Measurements from ENCODE around the gene PTPRF.

PTPRF gene

GRCh38 chr1:43563876-43564539, 33.3 kb downstream of the PTPRF start:
- Histone ChIP-seq H3K9ac (ENCODE audit: low read depth, low read length) (no peak overlapping the region), H3K9me3 (ENCODE audit: control insufficient read depth, insufficient read depth, low read length) (no peaks in the 10 kb centered on the region), H3K4me1 (ENCODE audit: insufficient read depth, low read length) (peaks cover 25% of the 10 kb centered on the region), H3K36me3 (ENCODE audit: insufficient read depth, low read length) (no peaks in the 10 kb centered on the region)

GRCh38 chr1:43564551-43565348, 34.1 kb downstream of the PTPRF start:
- Histone ChIP-seq H3K9me3 (ENCODE audit: control insufficient read depth, insufficient read depth, low read length) (no peaks in the 10 kb centered on the region), H3K9ac (ENCODE audit: low read depth, low read length) (peak overlapping the region; percentile 31; the same call in 1 of the 2 replicates), H3K36me3 (ENCODE audit: insufficient read depth, low read length) (no peaks in the 10 kb centered on the region), H3K4me1 (ENCODE audit: insufficient read depth, low read length) (peaks cover 21% of the 10 kb centered on the region)

DNA sequence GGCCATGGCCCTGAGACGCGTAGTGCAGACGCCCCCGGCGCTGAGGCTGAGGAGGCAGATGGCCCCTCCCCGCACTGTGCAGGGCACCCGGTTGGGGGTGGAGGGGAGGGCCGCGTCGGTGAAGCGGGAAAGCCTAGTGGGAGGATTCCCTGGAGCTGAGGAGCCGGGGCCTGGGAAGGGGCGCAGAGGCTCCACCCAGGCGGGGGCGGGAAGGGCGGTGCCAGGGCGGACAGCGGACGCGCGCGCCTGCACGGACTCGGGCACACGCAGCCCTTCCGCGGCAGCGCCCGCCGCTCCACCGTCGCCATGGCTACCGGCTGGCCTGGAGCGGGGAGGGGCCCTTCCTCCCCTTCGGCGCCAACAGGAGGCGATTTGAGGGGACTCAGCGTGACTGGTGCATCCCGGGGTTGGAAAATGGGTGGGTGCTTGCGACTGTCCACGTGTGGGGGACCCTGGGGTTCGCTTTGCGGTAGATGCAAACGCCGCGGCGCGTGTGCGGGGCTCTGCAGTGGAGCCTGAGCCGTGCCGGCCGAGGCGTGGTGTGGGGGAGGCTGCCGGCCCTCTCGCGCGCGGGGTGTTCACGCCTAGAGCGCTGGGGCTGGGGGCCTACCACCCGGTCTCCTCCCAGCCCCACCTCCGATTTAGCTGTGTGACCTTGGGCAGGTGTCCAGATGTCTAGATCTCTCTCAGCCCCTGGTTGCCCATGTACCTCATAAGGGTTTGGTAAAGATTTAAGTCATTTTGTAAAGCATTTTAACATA, 35.1 kb downstream of the PTPRF start:
- H3K4me1 ChIP-seq (ENCODE audit: insufficient read depth, low read length) = peaks cover 21% of the 10 kb centered on the region
- no peaks in the 10 kb centered on the region for H3K36me3 ChIP-seq (ENCODE audit: insufficient read depth, low read length)
- peak overlapping the region; percentile 31; the same call in 1 of the 2 replicates for H3K9ac ChIP-seq (ENCODE audit: low read depth, low read length)
- H3K9me3 ChIP-seq (ENCODE audit: control insufficient read depth, insufficient read depth, low read length) = no peaks in the 10 kb centered on the region

DNA sequence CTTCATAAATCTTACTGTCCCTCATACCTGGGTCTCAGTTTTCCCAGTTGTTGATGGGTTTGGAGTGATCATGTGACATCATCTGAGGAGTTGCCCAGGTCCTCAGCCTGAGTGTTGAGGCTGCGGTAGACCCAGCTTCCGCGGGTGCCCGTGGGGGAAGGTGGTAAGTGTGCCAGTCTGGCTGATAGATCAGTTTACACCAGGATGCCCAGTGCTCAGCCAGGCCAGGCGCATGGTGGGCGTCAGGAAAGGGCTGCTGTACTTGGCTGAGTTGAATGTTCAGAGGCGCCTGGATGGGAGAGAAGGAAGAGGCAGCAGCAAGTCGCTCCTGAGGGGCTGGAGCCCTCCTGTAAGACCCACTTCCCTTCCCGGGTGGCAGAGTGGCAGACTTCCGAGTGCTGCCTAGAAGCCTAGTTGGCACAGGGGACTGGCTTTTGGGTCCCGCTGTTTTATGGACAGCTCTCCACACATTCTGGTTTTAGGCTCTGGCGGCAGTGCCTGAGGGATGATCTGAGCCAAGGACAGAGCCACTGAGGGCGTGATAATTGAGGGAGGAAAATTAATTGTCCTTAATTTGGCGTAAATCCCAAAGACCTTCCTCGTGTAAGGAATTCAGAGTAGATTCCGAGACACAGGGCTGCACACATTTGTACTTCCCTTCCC, 35.8 kb downstream of the PTPRF start:
- Histone ChIP-seq H3K9me3 (ENCODE audit: control insufficient read depth, insufficient read depth, low read length) (no peaks in the 10 kb centered on the region), H3K9ac (ENCODE audit: low read depth, low read length) (no peak overlapping the region), H3K4me1 (ENCODE audit: insufficient read depth, low read length) (peaks cover 21% of the 10 kb centered on the region), H3K36me3 (ENCODE audit: insufficient read depth, low read length) (0 out of 2 replicates have a peak, but pooled peaks cover 3% of the 10 kb centered on the region)

GRCh38 chr1:43569175-43569574, 38.5 kb downstream of the PTPRF start:
- Histone ChIP-seq H3K9me3 (ENCODE audit: control insufficient read depth, insufficient read depth, low read length) (no peaks in the 10 kb centered on the region), H3K36me3 (ENCODE audit: insufficient read depth, low read length) (peaks cover 6% of the 10 kb centered on the region; the same call in 1 of the 2 replicates), H3K4me1 (ENCODE audit: insufficient read depth, low read length) (peaks cover 10% of the 10 kb centered on the region), H3K9ac (ENCODE audit: low read depth, low read length) (no peak overlapping the region)

DNA sequence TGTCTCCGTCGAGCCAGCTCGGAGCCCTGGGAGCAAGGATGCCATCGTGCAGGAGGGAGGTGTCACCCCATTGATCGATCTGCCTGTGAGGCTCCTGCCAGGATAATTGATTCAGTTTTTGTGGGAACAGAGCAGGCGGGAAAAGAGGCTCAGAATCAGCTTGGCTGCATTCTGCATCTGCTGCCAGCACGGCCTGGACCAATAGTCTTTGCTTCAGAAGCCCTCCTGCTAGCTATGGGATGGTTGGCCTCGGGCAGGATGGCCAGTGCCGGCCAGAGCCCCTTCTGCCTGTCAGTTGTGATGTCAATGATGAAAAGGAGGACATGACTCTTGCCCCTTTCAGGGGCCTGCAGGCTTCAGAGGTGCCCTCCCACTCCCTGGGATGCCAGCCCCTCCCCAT, 39.6 kb downstream of the PTPRF start:
- H3K9me3 ChIP-seq (ENCODE audit: control insufficient read depth, insufficient read depth, low read length) = no peaks in the 10 kb centered on the region
- H3K9ac ChIP-seq (ENCODE audit: low read depth, low read length) = no peak overlapping the region
- no peaks in the 10 kb centered on the region for H3K4me1 ChIP-seq (ENCODE audit: insufficient read depth, low read length)
- peaks cover 6% of the 10 kb centered on the region; the same call in 1 of the 2 replicates for H3K36me3 ChIP-seq (ENCODE audit: insufficient read depth, low read length)

DNA sequence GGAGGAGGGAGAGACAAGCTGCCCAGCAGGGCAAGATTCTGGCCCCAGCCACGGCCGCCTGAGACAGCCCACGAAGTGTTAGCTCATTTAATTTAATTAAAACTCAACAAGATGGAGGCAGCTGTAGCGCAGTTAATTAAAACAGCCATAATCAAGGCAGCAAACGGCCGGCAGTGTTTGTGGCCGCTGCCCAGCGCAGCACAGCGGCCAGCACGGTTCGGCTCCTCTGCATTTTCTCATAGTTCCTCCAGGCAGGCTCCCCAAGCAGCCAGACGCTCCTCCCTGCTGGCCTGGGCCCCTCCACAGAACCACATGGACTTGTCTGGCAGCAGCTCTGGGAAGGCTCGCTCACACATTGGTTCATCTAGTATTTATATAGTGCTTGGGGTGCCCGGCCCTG, 40.0 kb downstream of the PTPRF start:
- no peaks in the 10 kb centered on the region for H3K4me1 ChIP-seq (ENCODE audit: insufficient read depth, low read length)
- H3K9me3 ChIP-seq (ENCODE audit: control insufficient read depth, insufficient read depth, low read length) = no peaks in the 10 kb centered on the region
- no peak overlapping the region for H3K9ac ChIP-seq (ENCODE audit: low read depth, low read length)
- peaks cover 6% of the 10 kb centered on the region; the same call in 1 of the 2 replicates for H3K36me3 ChIP-seq (ENCODE audit: insufficient read depth, low read length)

GRCh38 chr1:43572084-43572483, 41.4 kb downstream of the PTPRF start:
- peaks cover 6% of the 10 kb centered on the region; the same call in 1 of the 2 replicates for H3K36me3 ChIP-seq (ENCODE audit: insufficient read depth, low read length)
- H3K4me1 ChIP-seq (ENCODE audit: insufficient read depth, low read length) = no peaks in the 10 kb centered on the region
- no peaks in the 10 kb centered on the region for H3K9me3 ChIP-seq (ENCODE audit: control insufficient read depth, insufficient read depth, low read length)
- H3K9ac ChIP-seq (ENCODE audit: low read depth, low read length) = no peak overlapping the region

DNA sequence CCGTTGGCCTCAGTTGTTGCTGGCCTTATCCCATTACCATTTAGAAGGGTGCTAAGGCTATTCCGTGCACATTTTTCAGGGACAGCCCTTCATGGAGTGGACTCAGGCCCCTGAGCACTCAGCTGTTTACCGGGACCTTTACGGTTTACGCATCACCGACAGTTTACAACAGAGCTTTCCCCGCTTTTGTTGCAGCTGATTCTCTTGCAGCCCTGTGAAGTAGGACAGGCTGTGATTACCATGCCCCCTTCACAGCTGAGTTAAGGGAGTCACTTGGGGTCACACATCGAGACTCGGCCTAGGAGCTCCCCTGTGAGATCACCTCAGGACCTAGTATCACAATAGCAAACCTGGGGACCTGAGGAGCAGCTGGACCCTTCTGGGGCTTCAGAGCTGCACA, 41.9 kb downstream of the PTPRF start:
- no peak overlapping the region for H3K9ac ChIP-seq (ENCODE audit: low read depth, low read length)
- H3K36me3 ChIP-seq (ENCODE audit: insufficient read depth, low read length) = peaks cover 6% of the 10 kb centered on the region; the same call in 1 of the 2 replicates
- no peaks in the 10 kb centered on the region for H3K4me1 ChIP-seq (ENCODE audit: insufficient read depth, low read length)
- H3K9me3 ChIP-seq (ENCODE audit: control insufficient read depth, insufficient read depth, low read length) = no peaks in the 10 kb centered on the region

GRCh38 chr1:43573066-43573800, 42.5 kb downstream of the PTPRF start:
- Histone ChIP-seq H3K4me1 (ENCODE audit: insufficient read depth, low read length) (no peaks in the 10 kb centered on the region), H3K9me3 (ENCODE audit: control insufficient read depth, insufficient read depth, low read length) (no peaks in the 10 kb centered on the region), H3K36me3 (ENCODE audit: insufficient read depth, low read length) (peaks cover 6% of the 10 kb centered on the region; the same call in 1 of the 2 replicates), H3K9ac (ENCODE audit: low read depth, low read length) (no peak overlapping the region)

DNA sequence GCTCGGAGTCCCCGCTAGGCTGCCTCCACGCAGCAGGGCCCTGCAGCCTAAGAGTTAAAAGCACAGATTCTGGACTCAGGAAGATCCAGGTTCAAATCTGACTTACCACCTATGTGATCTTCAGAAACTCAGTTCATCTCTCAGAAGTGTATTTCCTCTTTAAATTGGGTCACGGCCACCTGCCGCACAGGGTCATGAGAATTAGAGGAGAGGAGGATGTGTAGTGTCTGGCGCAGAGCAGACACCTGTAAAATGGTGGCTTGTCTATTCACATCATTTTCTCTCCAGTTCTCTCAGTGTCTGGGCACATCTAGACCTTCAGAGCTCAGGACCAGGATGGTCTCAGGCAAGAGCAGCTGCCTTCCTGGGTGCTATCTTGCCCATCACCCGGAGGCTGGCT, 45.8 kb downstream of the PTPRF start:
- Histone ChIP-seq H3K4me1 (ENCODE audit: insufficient read depth, low read length) (no peaks in the 10 kb centered on the region; the same call in 1 of the 2 replicates), H3K36me3 (ENCODE audit: insufficient read depth, low read length) (peaks cover 3% of the 10 kb centered on the region; the same call in 1 of the 2 replicates), H3K9me3 (ENCODE audit: control insufficient read depth, insufficient read depth, low read length) (no peaks in the 10 kb centered on the region), H3K9ac (ENCODE audit: low read depth, low read length) (no peak overlapping the region)

DNA sequence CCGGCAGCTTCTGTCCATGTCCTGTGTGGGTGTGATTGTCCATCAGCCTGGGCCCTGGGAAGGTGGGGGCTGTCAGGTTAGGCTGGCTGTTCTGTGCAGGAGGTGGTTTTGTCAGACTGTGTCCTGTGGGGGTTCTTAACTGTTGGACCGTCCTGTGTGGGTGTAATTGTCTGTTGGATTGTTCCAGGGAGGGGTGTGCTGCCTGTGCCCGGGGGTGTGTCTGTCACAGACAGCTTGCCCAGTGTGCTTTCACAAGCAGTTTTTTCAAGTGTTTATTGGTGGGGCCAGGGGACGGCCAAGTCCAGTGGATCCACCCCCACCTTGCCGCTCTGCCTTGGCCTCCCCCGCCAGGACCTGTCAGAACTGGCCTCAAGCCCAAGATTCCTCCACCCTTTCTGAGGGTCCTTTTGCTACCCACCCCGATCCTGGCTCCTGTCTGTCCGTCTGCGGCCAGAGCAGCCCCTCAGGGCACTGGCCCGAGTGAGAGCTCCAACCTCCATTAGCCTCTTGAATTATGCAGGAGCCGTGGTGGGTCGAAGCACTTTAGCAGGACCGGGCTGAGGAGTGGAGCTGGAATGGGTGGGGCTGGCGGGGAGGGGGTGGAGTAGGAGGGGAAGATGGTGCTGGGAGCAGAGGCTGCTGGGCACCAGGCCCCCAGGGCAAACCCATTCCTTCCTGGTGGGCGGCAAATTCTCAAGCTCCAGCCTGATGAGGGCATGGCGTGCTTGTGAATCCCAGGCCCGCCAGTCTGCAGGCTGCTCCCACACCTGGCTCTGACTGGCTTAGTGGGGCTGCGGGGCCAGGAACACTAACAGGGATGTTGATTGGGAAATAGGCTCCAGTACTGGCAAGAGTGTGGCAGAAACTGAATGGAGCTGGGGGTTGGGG, 47.2 kb downstream of the PTPRF start:
- Histone ChIP-seq H3K4me1 (ENCODE audit: insufficient read depth, low read length) (peaks cover 10% of the 10 kb centered on the region; the same call in 1 of the 2 replicates), H3K36me3 (ENCODE audit: insufficient read depth, low read length) (no peaks in the 10 kb centered on the region), H3K9ac (ENCODE audit: low read depth, low read length) (no peak overlapping the region), H3K9me3 (ENCODE audit: control insufficient read depth, insufficient read depth, low read length) (no peaks in the 10 kb centered on the region)

DNA sequence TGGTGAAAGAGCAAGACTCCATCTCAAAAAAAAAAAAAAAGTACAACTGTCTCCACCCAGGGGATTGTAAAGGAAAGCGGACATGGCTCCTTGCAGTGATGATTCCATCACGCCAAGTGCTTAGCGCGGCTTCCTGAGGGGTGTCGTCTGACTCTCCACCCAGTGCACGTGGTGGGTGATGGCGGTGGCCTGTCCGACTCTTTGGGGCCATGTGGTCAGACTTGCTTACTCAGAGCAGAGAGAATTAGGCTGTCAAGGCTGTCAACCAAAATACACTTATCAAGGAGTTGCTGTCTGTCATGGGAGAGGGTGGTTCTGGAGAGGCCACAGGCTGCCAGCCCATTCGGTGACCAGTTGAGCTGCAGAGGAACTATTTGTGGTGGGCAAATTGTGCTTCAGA, 49.4 kb downstream of the PTPRF start:
- H3K9ac ChIP-seq (ENCODE audit: low read depth, low read length) = no peak overlapping the region
- H3K36me3 ChIP-seq (ENCODE audit: insufficient read depth, low read length) = no peaks in the 10 kb centered on the region
- H3K4me1 ChIP-seq (ENCODE audit: insufficient read depth, low read length) = peaks cover 10% of the 10 kb centered on the region; the same call in 1 of the 2 replicates
- no peaks in the 10 kb centered on the region for H3K9me3 ChIP-seq (ENCODE audit: control insufficient read depth, insufficient read depth, low read length)
